Fibroblast of skin of right biceps (primary cell): Measurements from ENCODE around the gene PCDHB12.
"Not testable (repeated sequence)": the region's sequence is repeated elsewhere in the genome, so short reads cannot be mapped to it uniquely, and the experiment has no call there.

Experiments used
- DNase-seq: peaks from one replicate; pipeline ENCODE4 v3.0.0-alpha.2; 2013

The PCDHB12 gene

GRCh38 chr5:141208478-141208877 lies at the start of gene PCDHB12:
Gene PCDHB12 (plus strand): TSS chr5:141208719. CDS start chr5:141208908, 189 bp downstream.
- no peak for DNase-seq

DNA sequence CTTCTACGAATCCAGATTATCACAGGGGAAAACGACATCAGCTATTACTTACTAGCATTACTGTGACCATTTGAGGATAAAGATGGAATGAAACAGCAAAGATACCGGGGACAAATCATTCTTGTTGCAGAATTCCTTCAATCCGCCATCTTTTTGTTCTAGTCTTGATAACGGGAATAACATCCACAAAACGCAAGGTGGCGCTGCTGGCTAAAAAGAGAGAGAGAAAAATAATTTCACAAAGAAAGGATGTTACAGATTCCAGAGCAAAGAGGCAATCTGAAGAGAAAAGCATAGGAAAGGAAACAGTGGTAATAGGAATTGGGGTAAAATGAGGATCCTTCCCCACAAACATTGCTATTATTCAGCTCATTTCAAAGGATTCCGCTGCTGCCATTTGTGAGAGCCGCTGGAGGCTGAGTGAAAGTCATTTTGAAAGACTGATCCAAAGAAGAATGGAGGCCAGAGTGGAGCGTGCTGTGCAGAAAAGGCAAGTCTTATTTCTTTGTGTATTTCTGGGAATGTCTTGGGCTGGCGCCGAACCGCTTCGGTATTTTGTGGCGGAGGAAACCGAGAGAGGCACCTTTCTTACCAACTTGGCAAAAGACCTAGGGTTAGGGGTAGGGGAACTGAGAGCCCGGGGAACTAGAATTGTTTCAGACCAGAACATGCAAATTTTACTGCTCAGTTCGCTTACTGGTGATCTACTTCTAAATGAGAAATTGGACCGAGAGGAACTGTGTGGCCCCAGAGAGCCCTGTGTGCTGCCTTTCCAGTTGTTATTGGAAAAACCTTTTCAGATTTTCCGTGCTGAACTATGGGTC lies 35.9 kb upstream of the PCDHB12 start, which contains the start of gene PCDHB7:
Gene PCDHB7 (plus strand): TSS at position 264 of the 824 bp plus-strand sequence. CDS start 192 bp downstream, at position 456.
- peak; percentile 17 for DNase-seq

GRCh38 chr5:141174291-141175104 lies 34.0 kb upstream of the PCDHB12 start:
- DNase-seq = not testable (repeated sequence)

GRCh38 chr5:141175933-141176332 lies 32.6 kb upstream of the PCDHB12 start:
- DNase-seq = no peak

DNA sequence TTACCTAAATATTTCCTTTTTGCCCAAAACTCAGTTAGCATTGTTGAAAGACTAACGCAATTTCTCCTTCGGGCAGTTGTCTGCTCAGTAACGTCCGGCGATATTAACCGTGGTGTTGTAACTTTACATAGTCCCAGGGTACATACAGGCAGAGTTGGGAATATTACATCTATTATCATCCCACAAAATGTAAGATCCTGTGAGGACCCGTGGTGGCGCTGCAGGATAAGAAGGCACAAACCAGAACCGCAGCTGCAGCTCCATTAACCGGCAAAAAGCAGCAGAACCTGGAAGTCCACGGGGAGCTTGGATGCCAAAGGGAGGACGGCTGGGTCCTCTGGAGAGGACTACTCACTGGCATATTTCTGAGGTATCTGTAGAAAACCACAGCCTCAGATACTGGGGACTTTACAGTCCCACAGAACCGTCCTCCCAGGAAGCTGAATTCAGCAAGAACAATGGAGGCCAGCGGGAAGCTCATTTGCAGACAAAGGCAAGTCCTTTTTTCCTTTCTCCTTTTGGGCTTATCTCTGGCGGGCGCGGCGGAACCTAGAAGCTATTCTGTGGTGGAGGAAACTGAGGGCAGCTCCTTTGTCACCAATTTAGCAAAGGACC lies 30.8 kb upstream of the PCDHB12 start, which contains the start of gene PCDHB8:
Gene PCDHB8 (plus strand): TSS at position 214 of the 615 bp plus-strand sequence. CDS start 245 bp downstream, at position 459.
- DNase-seq = not testable (repeated sequence)

- not testable (repeated sequence) for DNase-seq
Observed at GRCh38 chr5:141179371-141179770, 29.1 kb upstream of the PCDHB12 start.

DNA sequence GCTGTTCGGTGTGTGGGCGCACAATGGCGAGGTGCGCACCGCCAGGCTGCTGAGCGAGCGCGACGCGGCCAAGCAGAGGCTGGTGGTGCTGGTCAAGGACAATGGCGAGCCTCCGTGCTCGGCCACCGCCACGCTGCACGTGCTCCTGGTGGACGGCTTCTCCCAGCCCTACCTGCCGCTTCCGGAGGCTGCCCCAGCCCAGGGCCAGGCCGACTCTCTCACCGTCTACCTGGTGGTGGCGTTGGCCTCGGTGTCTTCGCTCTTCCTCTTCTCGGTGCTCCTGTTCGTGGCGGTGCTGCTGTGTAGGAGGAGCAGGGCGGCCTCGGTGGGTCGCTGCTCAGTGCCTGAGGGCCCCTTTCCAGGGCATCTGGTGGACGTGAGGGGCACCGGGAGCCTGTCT lies 28.6 kb upstream of the PCDHB12 start:
- DNase-seq = not testable (repeated sequence)

DNA sequence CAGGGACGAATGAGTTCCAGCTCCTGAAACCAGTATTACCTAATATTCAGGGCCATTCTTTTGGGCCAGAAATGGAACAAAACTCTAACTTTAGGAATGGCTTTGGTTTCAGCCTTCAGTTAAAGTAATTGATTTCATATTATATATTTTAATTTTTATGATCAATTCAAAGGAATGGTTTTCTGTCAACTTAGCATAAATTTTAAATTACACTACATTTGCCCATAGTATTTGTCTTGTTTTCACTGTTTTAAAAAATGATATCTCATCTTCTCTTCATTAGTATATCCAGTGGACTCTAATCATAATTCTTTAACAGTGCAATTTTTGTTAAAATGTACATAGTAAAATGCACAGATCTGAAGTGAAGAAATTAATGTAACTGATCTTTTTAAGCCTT lies 28.2 kb upstream of the PCDHB12 start:
- no peak for DNase-seq

DNA sequence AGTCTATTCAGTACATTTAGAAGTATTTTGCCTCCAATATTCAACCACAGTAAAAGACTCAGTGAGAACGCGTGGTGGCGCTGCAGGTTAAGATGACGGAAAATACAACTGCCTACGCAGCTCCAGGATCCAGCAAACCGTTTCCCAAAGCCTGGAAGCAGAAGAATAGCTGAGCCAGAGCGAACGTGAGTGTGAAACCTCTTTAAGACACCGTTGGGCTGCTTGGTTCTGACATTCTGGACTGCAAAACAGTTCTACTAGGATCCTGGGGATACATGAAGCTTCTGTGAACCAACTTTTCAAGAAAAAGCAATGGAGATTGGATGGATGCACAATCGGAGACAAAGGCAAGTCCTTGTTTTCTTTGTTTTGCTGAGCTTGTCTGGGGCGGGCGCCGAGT lies 26.3 kb upstream of the PCDHB12 start, which contains the start of gene PCDHB16:
Gene PCDHB16 (plus strand): TSS at position 140 of the 400 bp plus-strand sequence. CDS start 173 bp downstream, at position 313.
- DNase-seq = peak; percentile 16

DNA sequence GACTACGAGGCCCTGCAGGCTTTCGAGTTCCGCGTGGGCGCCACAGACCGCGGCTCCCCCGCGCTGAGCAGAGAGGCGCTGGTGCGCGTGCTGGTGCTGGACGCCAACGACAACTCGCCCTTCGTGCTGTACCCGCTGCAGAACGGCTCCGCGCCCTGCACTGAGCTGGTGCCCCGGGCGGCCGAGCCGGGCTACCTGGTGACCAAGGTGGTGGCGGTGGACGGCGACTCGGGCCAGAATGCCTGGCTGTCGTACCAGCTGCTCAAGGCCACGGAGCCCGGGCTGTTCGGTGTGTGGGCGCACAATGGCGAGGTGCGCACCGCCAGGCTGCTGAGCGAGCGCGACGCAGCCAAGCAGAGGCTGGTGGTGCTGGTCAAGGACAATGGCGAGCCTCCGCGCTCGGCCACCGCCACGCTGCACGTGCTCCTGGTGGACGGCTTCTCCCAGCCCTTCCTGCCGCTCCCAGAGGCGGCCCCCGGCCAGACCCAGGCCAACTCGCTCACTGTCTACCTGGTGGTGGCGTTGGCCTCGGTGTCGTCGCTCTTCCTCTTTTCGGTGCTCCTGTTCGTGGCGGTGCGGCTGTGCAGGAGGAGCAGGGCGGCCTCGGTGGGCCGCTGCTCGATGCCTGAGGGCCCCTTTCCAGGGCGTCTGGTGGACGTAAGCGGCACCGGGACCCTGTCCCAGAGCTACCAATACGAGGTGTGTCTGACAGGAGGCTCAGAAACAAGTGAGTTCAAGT lies 24.2 kb upstream of the PCDHB12 start:
- not testable (repeated sequence) for DNase-seq

- no peak for DNase-seq
Observed at GRCh38 chr5:141186897-141187512, 21.5 kb upstream of the PCDHB12 start, which contains the start of gene PCDHB9. Gene PCDHB9 (plus strand): TSS chr5:141187161. CDS start chr5:141187319, 158 bp downstream.

GRCh38 chr5:141188682-141189081 lies 19.8 kb upstream of the PCDHB12 start:
- DNase-seq = not testable (repeated sequence)

DNA sequence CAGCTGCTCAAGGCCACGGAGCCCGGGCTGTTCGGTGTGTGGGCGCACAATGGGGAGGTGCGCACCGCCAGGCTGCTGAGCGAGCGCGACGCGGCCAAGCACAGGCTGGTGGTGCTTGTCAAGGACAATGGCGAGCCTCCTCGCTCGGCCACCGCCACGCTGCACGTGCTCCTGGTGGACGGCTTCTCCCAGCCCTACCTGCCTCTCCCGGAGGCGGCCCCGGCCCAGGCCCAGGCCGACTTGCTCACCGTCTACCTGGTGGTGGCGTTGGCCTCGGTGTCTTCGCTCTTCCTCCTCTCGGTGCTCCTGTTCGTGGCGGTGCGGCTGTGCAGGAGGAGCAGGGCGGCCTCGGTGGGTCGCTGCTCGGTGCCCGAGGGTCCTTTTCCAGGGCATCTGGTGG lies 19.4 kb upstream of the PCDHB12 start:
- DNase-seq = not testable (repeated sequence)

GRCh38 chr5:141192110-141192725 lies 16.3 kb upstream of the PCDHB12 start, which contains the start of gene PCDHB10:
Gene PCDHB10 (plus strand): TSS chr5:141192353. CDS start chr5:141192553, 200 bp downstream.
- no peak for DNase-seq

- not testable (repeated sequence) for DNase-seq
Observed at GRCh38 chr5:141194332-141194731, 14.2 kb upstream of the PCDHB12 start.

GRCh38 chr5:141196363-141196762 lies 12.2 kb upstream of the PCDHB12 start:
- DNase-seq = no peak

GRCh38 chr5:141199359-141200235 lies 8.9 kb upstream of the PCDHB12 start, which contains the start of gene PCDHB11:
Gene PCDHB11 (plus strand): TSS chr5:141199627. CDS start chr5:141199775, 148 bp downstream.
- no peak for DNase-seq

DNA sequence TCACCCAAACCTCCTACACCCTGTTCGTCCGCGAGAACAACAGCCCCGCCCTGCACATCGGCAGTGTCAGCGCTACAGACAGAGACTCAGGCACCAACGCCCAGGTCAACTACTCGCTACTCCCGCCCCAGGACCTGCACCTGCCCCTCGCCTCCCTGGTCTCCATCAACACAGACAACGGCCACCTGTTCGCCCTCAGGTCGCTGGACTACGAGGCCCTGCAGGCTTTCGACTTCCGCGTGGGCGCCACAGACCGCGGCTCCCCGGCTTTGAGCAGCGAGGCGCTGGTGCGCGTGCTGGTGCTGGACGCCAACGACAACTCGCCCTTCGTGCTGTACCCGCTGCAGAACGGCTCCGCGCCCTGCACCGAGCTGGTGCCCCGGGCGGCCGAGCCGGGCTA lies 7.4 kb upstream of the PCDHB12 start:
- not testable (repeated sequence) for DNase-seq

DNA sequence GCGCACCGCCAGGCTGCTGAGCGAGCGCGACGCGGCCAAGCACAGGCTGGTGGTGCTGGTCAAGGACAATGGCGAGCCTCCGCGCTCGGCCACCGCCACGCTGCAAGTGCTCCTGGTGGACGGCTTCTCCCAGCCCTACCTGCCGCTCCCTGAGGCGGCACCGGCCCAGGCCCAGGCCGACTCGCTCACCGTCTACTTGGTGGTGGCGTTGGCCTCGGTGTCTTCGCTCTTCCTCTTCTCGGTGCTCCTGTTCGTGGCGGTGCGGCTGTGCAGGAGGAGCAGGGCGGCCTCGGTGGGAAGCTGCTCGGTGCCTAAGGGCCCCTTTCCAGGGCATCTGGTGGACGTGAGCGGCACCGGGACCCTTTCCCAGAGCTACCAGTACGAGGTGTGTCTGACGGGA lies 6.9 kb upstream of the PCDHB12 start:
- not testable (repeated sequence) for DNase-seq

- DNase-seq = not testable (repeated sequence)
Observed at GRCh38 chr5:141210281-141210680, 1.8 kb downstream of the PCDHB12 start.
